Trophoblast cell (in vitro differentiated cells and primary cell): ENCODE results near the gene AGXT.
A peak's percentile ranks its signal among the peaks of the same experiment; 100 is the strongest.

ENCODE experiments used
- DNase-seq, 2 donors: peaks; one replicate each; pipeline ENCODE4 v3.0.0-alpha.2; 2016
- H2AFZ ChIP-seq: 2 replicates; pipeline ENCODE4 v1.6.1; 2013; ENCODE audit warnings: low read length, moderate library complexity, mild to moderate bottlenecking; ENCODE audit not compliant: insufficient read depth, poor library complexity
- H2AK5ac ChIP-seq: 2 replicates; pipeline ENCODE4 v1.6.1; 2013; ENCODE audit warnings: mild to moderate bottlenecking, low read length
- H2BK120ac ChIP-seq: 2 replicates; pipeline ENCODE4 v1.6.1; 2013; ENCODE audit warnings: low read length, mild to moderate bottlenecking, moderate library complexity; ENCODE audit not compliant: insufficient read depth, poor library complexity
- H2BK12ac ChIP-seq: 2 replicates; pipeline ENCODE4 v1.6.1; 2013; ENCODE audit warnings: mild to moderate bottlenecking, low read length, moderate library complexity
- H2BK5ac ChIP-seq: 2 replicates; pipeline ENCODE4 v1.6.1; 2013; ENCODE audit warnings: low read length, low read depth, moderate library complexity, mild to moderate bottlenecking; ENCODE audit not compliant: poor library complexity
- H3K14ac ChIP-seq: 2 replicates; pipeline ENCODE4 v1.6.1; 2013; ENCODE audit warnings: mild to moderate bottlenecking, low read length
- H3K18ac ChIP-seq: 2 replicates; pipeline ENCODE4 v1.6.1; 2013; ENCODE audit warnings: mild to moderate bottlenecking, low read length
- H3K23ac ChIP-seq: 2 replicates; pipeline ENCODE4 v1.6.1; 2013; ENCODE audit warnings: low read length
- H3K27ac ChIP-seq: 2 replicates; pipeline ENCODE4 v1.5.1; 2013; ENCODE audit warnings: low read depth, mild to moderate bottlenecking, inconsistent platforms, low read length, moderate library complexity
- H3K27me3 ChIP-seq: 2 replicates; pipeline ENCODE4 v1.6.1; 2013; ENCODE audit warnings: inconsistent platforms, mild to moderate bottlenecking, low read length, moderate library complexity; ENCODE audit not compliant: insufficient read depth
- H3K36me3 ChIP-seq, 2 experiments: 1 replicate in 1 of 2; 2 replicates in 1 of 2; pipeline ENCODE4 v1.6.1; 2013; ENCODE audit warnings: low read length in 2 of 2, mild to moderate bottlenecking in 2 of 2, moderate library complexity in 1 of 2; ENCODE audit not compliant: insufficient read depth in 2 of 2, control insufficient read depth in 1 of 2
- H3K4ac ChIP-seq: 2 replicates; pipeline ENCODE4 v1.6.1; 2013; ENCODE audit warnings: low read depth, mild to moderate bottlenecking, low read length, moderate library complexity
- H3K4me1 ChIP-seq, 2 experiments: 1 replicate in 1 of 2; 2 replicates in 1 of 2; pipeline ENCODE4 v1.6.1; 2013; ENCODE audit warnings: low read length in 2 of 2, mild to moderate bottlenecking in 2 of 2, moderate library complexity in 1 of 2; ENCODE audit not compliant: insufficient read depth in 2 of 2, control insufficient read depth in 1 of 2
- H3K4me2 ChIP-seq: 2 replicates; pipeline ENCODE4 v1.6.1; 2013; ENCODE audit warnings: inconsistent platforms, mild to moderate bottlenecking, low read length, moderate library complexity
- H3K4me3 ChIP-seq: 2 replicates; pipeline ENCODE4 v1.5.1; 2013; ENCODE audit warnings: mild to moderate bottlenecking, low read depth, low read length, inconsistent platforms
- H3K79me1 ChIP-seq: one replicate; pipeline ENCODE4 v1.6.1; 2013; ENCODE audit warnings: low read length
- H3K79me2 ChIP-seq: 2 replicates; pipeline ENCODE4 v1.6.1; 2013; ENCODE audit warnings: low read length, mild to moderate bottlenecking; ENCODE audit not compliant: control insufficient read depth, insufficient read depth, poor library complexity
- H3K9ac ChIP-seq: 2 replicates; pipeline ENCODE4 v1.6.1; 2013; ENCODE audit warnings: mild to moderate bottlenecking, low read length
- H3K9me3 ChIP-seq: 2 replicates; pipeline ENCODE4 v1.6.1; 2013; ENCODE audit warnings: low read depth, mild to moderate bottlenecking, control low read depth, inconsistent platforms, low read length; ENCODE audit not compliant: insufficient read depth
- H4K12ac ChIP-seq: 2 replicates; pipeline ENCODE4 v1.6.1; 2013; ENCODE audit warnings: low read depth, mild to moderate bottlenecking, low read length, moderate library complexity
- H4K8ac ChIP-seq: 2 replicates; pipeline ENCODE4 v1.6.1; 2013; ENCODE audit warnings: low read depth, mild to moderate bottlenecking, low read length, moderate library complexity
- H4K91ac ChIP-seq: one replicate; pipeline ENCODE4 v1.6.1; 2013; ENCODE audit warnings: low read depth, mild to moderate bottlenecking, low read length, moderate library complexity
- WGBS: extraction: QIAGEN DNeasy Blood & Tissue Kit; methylation state at CpG from one replicate; pipeline ENCODE4 v1.1.7; 2013; ENCODE audit warnings: missing lambda C conversion rate; ENCODE audit not compliant: insufficient read length, insufficient coverage; ENCODE audit errors: extremely low coverage; 5-methylcytosine and 5-hydroxymethylcytosine counted together

Gene AGXT

GRCh38 chr2:240911641-240912265 lies 43.1 kb downstream of the AGXT start:
- Histone ChIP-seq H2BK12ac (no peak overlapping the region), H3K9me3 (no peaks in the 10 kb centered on the region), H3K4me2 (no peak overlapping the region), H3K18ac (no peak overlapping the region), H3K14ac (no peak overlapping the region), H3K27me3 (peaks cover 14% of the 10 kb centered on the region), H3K23ac (no peak overlapping the region), H3K9ac (no peak overlapping the region), H3K36me3 (no peaks in the 10 kb centered on the region), H4K12ac (no peak overlapping the region), H3K4me3 (no peak overlapping the region), H3K79me1 (no peaks in the 10 kb centered on the region), H3K79me2 (no peaks in the 10 kb centered on the region), H3K27ac (no peak overlapping the region), H2BK120ac (no peak overlapping the region), H2AK5ac (no peak overlapping the region), H4K91ac (no peak overlapping the region), H3K4me1 (peaks cover 0 to 5% of the 10 kb centered on the region in 2 experiments), H3K4ac (no peak overlapping the region), H2AFZ (no peak overlapping the region), H2BK5ac (no peak overlapping the region), H4K8ac (no peak overlapping the region)
- no CpG with 5 or more reads among the region's 20 CpGs for WGBS
- DNase-seq, result peak; percentile 55 to 59

- Histone ChIP-seq H2AK5ac (no peak overlapping the region), H3K9ac (peak overlapping the region; percentile 20), H3K79me2 (no peaks in the 10 kb centered on the region), H3K4ac (no peak overlapping the region), H3K23ac (no peak overlapping the region), H4K12ac (no peak overlapping the region), H3K27me3 (peaks cover 16% of the 10 kb centered on the region), H3K4me2 (no peak overlapping the region), H3K36me3 (no peaks in the 10 kb centered on the region), H2BK120ac (no peak overlapping the region), H4K8ac (no peak overlapping the region), H2BK12ac (no peak overlapping the region), H3K4me3 (no peak overlapping the region), H3K27ac (no peak overlapping the region), H2AFZ (no peak overlapping the region), H2BK5ac (no peak overlapping the region), H3K79me1 (no peaks in the 10 kb centered on the region), H3K9me3 (no peaks in the 10 kb centered on the region), H3K18ac (no peak overlapping the region), H3K14ac (no peak overlapping the region), H4K91ac (no peak overlapping the region), H3K4me1 (peaks cover 0 to 5% of the 10 kb centered on the region in 2 experiments)
- no CpG with 5 or more reads among the region's 21 CpGs for WGBS
- DNase-seq, result peak in 1 of 2 donors; percentile 40
These were observed 44.5 kb downstream of the AGXT start for GRCh38 chr2:240912878-240913809.

GRCh38 chr2:240913810-240914644 lies 45.4 kb downstream of the AGXT start:
- Histone ChIP-seq H2AK5ac (no peak overlapping the region), H2BK12ac (no peak overlapping the region), H3K36me3 (no peaks in the 10 kb centered on the region), H3K23ac (no peak overlapping the region), H3K4me1 (peaks cover 0 to 5% of the 10 kb centered on the region in 2 experiments), H2AFZ (no peak overlapping the region), H3K79me2 (no peaks in the 10 kb centered on the region), H4K12ac (no peak overlapping the region), H3K79me1 (no peaks in the 10 kb centered on the region), H3K14ac (no peak overlapping the region), H3K9me3 (no peaks in the 10 kb centered on the region), H3K27ac (no peak overlapping the region), H3K18ac (no peak overlapping the region), H4K8ac (no peak overlapping the region), H4K91ac (no peak overlapping the region), H3K9ac (no peak overlapping the region), H3K4me2 (no peak overlapping the region), H2BK120ac (no peak overlapping the region), H3K4ac (no peak overlapping the region), H3K27me3 (peaks cover 16% of the 10 kb centered on the region), H3K4me3 (no peak overlapping the region), H2BK5ac (no peak overlapping the region)
- peak; percentile 8 to 43 for DNase-seq
- no CpG with 5 or more reads among the region's 36 CpGs for WGBS
